Measurements from ENCODE around the gene NXPH2. TPM values are rescaled to one million over a fixed set of nuclear protein-coding genes. Genes with fewer than 3 reads are reported as not detected.
"Not testable (repeated sequence)": the region's sequence is repeated elsewhere in the genome, so short reads cannot be mapped to it uniquely, and the experiment has no call there.

NXPH2 gene
- total RNA-seq, 1 donor from 2014 or later, result not detected

- Mint-ChIP-seq H3K9me3 (no peaks in the 10 kb centered on the region), H3K27ac (no peak overlapping the region), H3K4me3 (ENCODE audit: low read depth) (no peak overlapping the region), H3K36me3 (ENCODE audit: low read depth) (no peaks in the 10 kb centered on the region), H3K4me1 (ENCODE audit: low read depth) (no peaks in the 10 kb centered on the region), H3K27me3 (ENCODE audit: low read depth) (no peaks in the 10 kb centered on the region)
- intact Hi-C loops (cut with micrococcal nuclease), result no loop called here
- DNase-seq (ENCODE audit: low spot score), result no peak
These were observed 37.6 kb downstream of the NXPH2 start for GRCh38 chr2:138742441-138743057.

- Mint-ChIP-seq H3K4me1 (ENCODE audit: low read depth) (no peaks in the 10 kb centered on the region), H3K27ac (no peak overlapping the region), H3K9me3 (peaks cover 4% of the 10 kb centered on the region), H3K27me3 (ENCODE audit: low read depth) (no peaks in the 10 kb centered on the region), H3K4me3 (ENCODE audit: low read depth) (no peak overlapping the region), H3K36me3 (ENCODE audit: low read depth) (no peaks in the 10 kb centered on the region)
- intact Hi-C loops (cut with micrococcal nuclease), result no loop called here
- DNase-seq (ENCODE audit: low spot score), result no peak
These were observed 38.3 kb downstream of the NXPH2 start for GRCh38 chr2:138741851-138742250.

GRCh38 chr2:138737009-138737554, 43.1 kb downstream of the NXPH2 start:
- H3K27ac Mint-ChIP-seq; DNase-seq (ENCODE audit: low spot score); H3K36me3 Mint-ChIP-seq (ENCODE audit: low read depth); H3K4me1 Mint-ChIP-seq (ENCODE audit: low read depth); H3K4me3 Mint-ChIP-seq (ENCODE audit: low read depth); H3K27me3 Mint-ChIP-seq (ENCODE audit: low read depth); intact Hi-C loops (cut with micrococcal nuclease): not testable (repeated sequence)
- H3K9me3 Mint-ChIP-seq, result peaks cover 21% of the 10 kb centered on the region

- no peak for DNase-seq (ENCODE audit: low spot score)
- H3K36me3 Mint-ChIP-seq (ENCODE audit: low read depth), result no peaks in the 10 kb centered on the region
- peaks cover 24% of the 10 kb centered on the region for H3K9me3 Mint-ChIP-seq
- no peak overlapping the region for H3K27ac Mint-ChIP-seq
- no peaks in the 10 kb centered on the region for H3K4me1 Mint-ChIP-seq (ENCODE audit: low read depth)
- H3K4me3 Mint-ChIP-seq (ENCODE audit: low read depth), result no peak overlapping the region
- intact Hi-C loops (cut with micrococcal nuclease), result no loop called here
- H3K27me3 Mint-ChIP-seq (ENCODE audit: low read depth), result no peaks in the 10 kb centered on the region
These were observed 47.5 kb downstream of the NXPH2 start for GRCh38 chr2:138732651-138733050.

- intact Hi-C loops (cut with micrococcal nuclease), result no loop called here
- no peaks in the 10 kb centered on the region for H3K27me3 Mint-ChIP-seq (ENCODE audit: low read depth)
- H3K4me1 Mint-ChIP-seq (ENCODE audit: low read depth), result no peaks in the 10 kb centered on the region
- no peaks in the 10 kb centered on the region for H3K36me3 Mint-ChIP-seq (ENCODE audit: low read depth)
- peaks cover 13% of the 10 kb centered on the region for H3K9me3 Mint-ChIP-seq
- H3K4me3 Mint-ChIP-seq (ENCODE audit: low read depth), result no peak overlapping the region
- no peak overlapping the region for H3K27ac Mint-ChIP-seq
- no peak for DNase-seq (ENCODE audit: low spot score)
These were observed 49.6 kb downstream of the NXPH2 start for GRCh38 chr2:138730497-138731030.

GRCh38 chr2:138727956-138728355, 52.2 kb downstream of the NXPH2 start:
- no peaks in the 10 kb centered on the region for H3K4me1 Mint-ChIP-seq (ENCODE audit: low read depth)
- no peak overlapping the region for H3K27ac Mint-ChIP-seq

GRCh38 chr2:138726681-138727080, 53.5 kb downstream of the NXPH2 start:
- Mint-ChIP-seq H3K4me1 (ENCODE audit: low read depth) (no peaks in the 10 kb centered on the region), H3K4me3 (ENCODE audit: low read depth) (no peak overlapping the region), H3K9me3 (peaks cover 3% of the 10 kb centered on the region), H3K36me3 (ENCODE audit: low read depth) (no peaks in the 10 kb centered on the region), H3K27ac (no peak overlapping the region), H3K27me3 (ENCODE audit: low read depth) (no peaks in the 10 kb centered on the region)
- intact Hi-C loops (cut with micrococcal nuclease), result no loop called here
- no peak for DNase-seq (ENCODE audit: low spot score)

More at GRCh38 chr2:138727956-138728355, 52.2 kb downstream of the NXPH2 start:
- H3K4me3 Mint-ChIP-seq (ENCODE audit: low read depth), result no peak overlapping the region
- peaks cover 3% of the 10 kb centered on the region for H3K9me3 Mint-ChIP-seq
- DNase-seq (ENCODE audit: low spot score), result no peak
- no peaks in the 10 kb centered on the region for H3K27me3 Mint-ChIP-seq (ENCODE audit: low read depth)
- H3K36me3 Mint-ChIP-seq (ENCODE audit: low read depth), result no peaks in the 10 kb centered on the region
- intact Hi-C loops (cut with micrococcal nuclease), result no loop called here

- no peaks in the 10 kb centered on the region for H3K4me1 Mint-ChIP-seq (ENCODE audit: low read depth)
- no peaks in the 10 kb centered on the region for H3K36me3 Mint-ChIP-seq (ENCODE audit: low read depth)
- no peak for DNase-seq (ENCODE audit: low spot score)
- H3K27me3 Mint-ChIP-seq (ENCODE audit: low read depth), result no peaks in the 10 kb centered on the region
- no peak overlapping the region for H3K4me3 Mint-ChIP-seq (ENCODE audit: low read depth)
- H3K27ac Mint-ChIP-seq, result no peak overlapping the region
- intact Hi-C loops (cut with micrococcal nuclease), result no loop called here
- peaks cover 3% of the 10 kb centered on the region for H3K9me3 Mint-ChIP-seq
These were observed 55.3 kb downstream of the NXPH2 start for GRCh38 chr2:138724729-138725459.

GRCh38 chr2:138724327-138724726, 55.9 kb downstream of the NXPH2 start:
- peaks cover under 1% of the 10 kb centered on the region for H3K9me3 Mint-ChIP-seq
- no peak overlapping the region for H3K4me3 Mint-ChIP-seq (ENCODE audit: low read depth)
- no peak for DNase-seq (ENCODE audit: low spot score)
- intact Hi-C loops (cut with micrococcal nuclease), result no loop called here
- no peaks in the 10 kb centered on the region for H3K36me3 Mint-ChIP-seq (ENCODE audit: low read depth)
- no peak overlapping the region for H3K27ac Mint-ChIP-seq
- no peaks in the 10 kb centered on the region for H3K27me3 Mint-ChIP-seq (ENCODE audit: low read depth)
- no peaks in the 10 kb centered on the region for H3K4me1 Mint-ChIP-seq (ENCODE audit: low read depth)

- Mint-ChIP-seq H3K27ac (no peak overlapping the region), H3K4me1 (ENCODE audit: low read depth) (no peaks in the 10 kb centered on the region), H3K36me3 (ENCODE audit: low read depth) (no peaks in the 10 kb centered on the region), H3K27me3 (ENCODE audit: low read depth) (no peaks in the 10 kb centered on the region), H3K4me3 (ENCODE audit: low read depth) (no peak overlapping the region), H3K9me3 (no peaks in the 10 kb centered on the region)
- intact Hi-C loops (cut with micrococcal nuclease), result no loop called here
- no peak for DNase-seq (ENCODE audit: low spot score)
These were observed 56.8 kb downstream of the NXPH2 start for GRCh38 chr2:138723196-138723987.

- Mint-ChIP-seq H3K27me3 (ENCODE audit: low read depth) (no peaks in the 10 kb centered on the region), H3K4me3 (ENCODE audit: low read depth) (no peak overlapping the region), H3K36me3 (ENCODE audit: low read depth) (no peaks in the 10 kb centered on the region), H3K4me1 (ENCODE audit: low read depth) (peaks cover 2% of the 10 kb centered on the region), H3K9me3 (no peaks in the 10 kb centered on the region), H3K27ac (no peak overlapping the region)
- intact Hi-C loops (cut with micrococcal nuclease), result no loop called here
- no peak for DNase-seq (ENCODE audit: low spot score)
These were observed 57.9 kb downstream of the NXPH2 start for GRCh38 chr2:138722316-138722715.

- intact Hi-C loops (cut with micrococcal nuclease), result no loop called here
- H3K27me3 Mint-ChIP-seq (ENCODE audit: low read depth), result no peaks in the 10 kb centered on the region
- no peak overlapping the region for H3K27ac Mint-ChIP-seq
- H3K4me3 Mint-ChIP-seq (ENCODE audit: low read depth), result no peak overlapping the region
- H3K36me3 Mint-ChIP-seq (ENCODE audit: low read depth), result no peaks in the 10 kb centered on the region
- no peaks in the 10 kb centered on the region for H3K9me3 Mint-ChIP-seq
- peaks cover 2% of the 10 kb centered on the region for H3K4me1 Mint-ChIP-seq (ENCODE audit: low read depth)
- no peak for DNase-seq (ENCODE audit: low spot score)
These were observed 60.0 kb downstream of the NXPH2 start for GRCh38 chr2:138720035-138720838.
